CD1c-positive myeloid dendritic cell (primary cell): ENCODE results near the gene ZBED2.
"Not testable (repeated sequence)": the region's sequence is repeated elsewhere in the genome, so short reads cannot be mapped to it uniquely, and the experiment has no call there.

Experiments
- DNase-seq: peaks from one replicate; pipeline ENCODE4 v3.0.0-alpha.2; 2016; ENCODE audit errors: extremely low spot score

ZBED2 gene

DNA sequence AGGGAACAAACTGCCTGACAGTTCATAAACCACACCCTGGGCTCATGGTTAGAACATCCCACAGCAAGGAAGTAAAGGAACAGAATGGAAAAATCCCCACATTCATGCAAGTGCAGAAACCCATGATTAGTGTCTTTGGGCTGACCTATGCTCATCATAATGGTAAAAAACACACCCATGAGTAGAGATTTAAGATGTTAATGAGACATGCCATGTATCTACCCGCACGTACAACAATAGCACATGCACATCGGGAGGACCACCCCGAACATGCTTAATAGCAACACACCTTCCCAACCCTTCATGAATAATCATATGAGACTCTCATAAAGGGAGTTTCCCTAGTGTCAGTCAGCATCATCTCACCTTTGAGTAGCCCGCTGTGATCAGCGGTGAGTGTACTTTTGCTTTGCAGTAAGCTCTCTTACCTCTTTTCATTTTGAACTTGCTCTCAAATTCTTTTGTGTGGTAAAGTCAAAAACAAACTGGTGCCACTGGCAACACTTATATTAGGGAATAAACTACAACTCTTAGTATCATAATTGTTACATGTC, 23.2 kb downstream of the ZBED2 start:
- DNase-seq, result no peak

DNA sequence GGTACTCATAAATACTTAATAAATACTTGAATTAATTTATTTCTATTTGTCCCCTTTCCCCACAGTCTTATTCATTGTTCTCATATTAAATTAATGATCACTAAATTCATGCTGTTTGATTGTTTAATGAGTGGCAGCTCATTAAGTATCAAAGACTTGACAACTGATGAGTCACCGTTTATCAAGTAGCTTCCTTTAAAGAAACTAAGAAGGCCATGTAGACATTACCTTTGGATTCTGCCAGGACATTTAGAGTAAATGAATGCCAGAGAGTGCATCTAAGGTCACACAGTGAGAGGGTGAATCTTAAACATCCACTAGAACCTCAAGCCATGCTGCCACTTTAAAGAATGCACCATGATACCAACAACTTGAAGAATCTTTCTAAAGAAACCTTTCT, 23.9 kb downstream of the ZBED2 start:
- no peak for DNase-seq

DNA sequence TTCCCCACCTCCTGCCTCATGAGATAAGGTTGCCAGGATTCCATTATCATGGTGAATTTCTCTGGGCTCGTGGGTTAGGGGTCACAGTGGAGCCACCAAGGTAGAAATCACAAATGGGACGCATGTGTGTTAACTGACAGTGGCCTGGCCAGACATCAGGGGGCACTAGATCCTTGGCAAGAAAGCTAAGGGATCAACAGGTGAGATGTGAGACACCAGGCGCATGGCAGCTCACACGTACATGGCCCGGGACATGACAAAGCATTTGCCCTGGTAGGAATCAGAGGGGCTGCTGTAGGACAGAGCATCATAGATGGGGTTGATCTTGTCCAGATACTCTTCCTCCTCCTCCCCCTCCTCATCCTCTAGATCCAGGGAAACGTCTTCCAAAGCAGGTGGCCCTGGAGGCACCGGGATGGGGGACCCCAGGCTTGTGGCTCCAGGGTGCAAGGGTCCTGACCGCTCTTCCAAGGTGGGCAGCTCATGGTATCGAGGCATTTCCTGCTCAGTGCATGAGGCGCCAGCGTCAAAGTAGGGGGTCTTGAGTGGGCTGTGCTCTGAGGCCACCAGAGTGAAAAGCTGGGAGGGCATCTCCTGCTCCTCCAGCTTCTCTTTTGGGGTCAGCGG, 24.6 kb downstream of the ZBED2 start:
- DNase-seq, result no peak

DNA sequence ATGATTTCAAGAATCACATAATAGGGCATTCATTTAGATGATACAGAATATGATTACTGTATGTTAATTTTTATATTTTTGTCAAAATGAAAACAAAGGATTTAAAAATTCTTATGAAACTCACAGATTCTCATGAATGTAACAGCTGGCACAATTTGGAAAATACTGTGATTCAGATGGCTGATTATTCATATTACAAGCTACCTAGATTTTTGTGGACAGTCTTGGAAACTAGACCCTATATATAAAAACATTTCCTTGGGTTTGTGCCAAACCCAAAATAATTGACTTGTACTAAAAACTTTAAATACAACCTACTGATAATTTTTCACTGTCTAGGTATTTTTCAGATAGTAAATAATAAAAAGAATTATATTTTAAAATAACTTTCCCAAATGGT, 26.2 kb downstream of the ZBED2 start:
- no peak for DNase-seq

DNA sequence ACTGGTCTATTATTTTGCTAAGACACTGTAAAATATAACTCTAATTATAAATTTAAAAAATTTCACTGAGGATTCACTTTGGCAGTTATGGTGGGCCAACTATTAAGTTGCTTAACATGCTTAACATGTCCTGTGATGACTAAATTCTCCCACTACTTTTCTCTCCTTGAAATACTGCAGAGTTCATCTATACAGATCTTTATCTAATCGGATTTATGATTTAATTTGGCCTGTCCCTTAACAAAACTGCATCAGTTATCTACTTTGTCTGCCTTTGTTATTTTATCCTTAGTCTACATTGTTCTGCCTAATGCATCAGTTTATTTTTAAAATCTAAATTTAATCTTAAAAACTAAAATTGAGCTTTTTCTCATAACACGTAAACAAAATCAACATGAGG, 26.8 kb downstream of the ZBED2 start:
- DNase-seq, result no peak

DNA sequence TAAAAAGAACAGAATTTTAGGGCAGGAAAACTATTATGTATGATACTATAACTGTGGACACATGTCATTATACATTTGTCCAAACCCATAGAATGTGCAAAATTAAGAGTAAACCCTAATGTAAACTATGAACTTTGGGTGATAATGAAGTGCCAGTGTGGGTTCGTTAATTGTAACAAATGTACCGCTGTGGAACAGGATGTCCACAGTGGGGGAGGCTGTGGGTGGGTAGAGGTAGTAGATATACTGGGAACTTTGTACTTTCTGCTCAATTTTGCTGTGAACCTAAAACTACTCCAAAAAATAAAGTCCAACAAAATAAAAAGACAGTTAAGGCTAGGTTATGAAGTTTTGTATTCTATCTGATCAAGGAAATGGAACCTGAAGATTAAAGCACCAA, 28.3 kb downstream of the ZBED2 start:
- no peak for DNase-seq

DNA sequence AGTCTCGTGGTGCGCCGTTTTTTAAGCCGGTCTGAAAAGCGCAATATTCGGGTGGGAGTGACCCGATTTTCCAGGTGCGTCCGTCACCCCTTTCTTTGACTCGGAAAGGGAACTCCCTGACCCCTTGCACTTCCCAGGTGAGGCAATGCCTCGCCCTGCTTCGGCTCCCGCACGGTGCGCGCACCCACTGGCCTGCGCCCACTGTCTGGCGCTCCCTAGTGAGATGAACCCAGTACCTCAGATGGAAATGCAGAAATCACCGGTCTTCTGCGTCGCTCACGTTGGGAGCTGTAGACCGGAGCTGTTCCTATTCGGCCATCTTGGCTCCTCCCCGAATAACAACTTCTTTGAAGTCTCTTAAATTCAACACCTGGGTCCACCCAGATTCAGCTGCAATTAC, 33.2 kb downstream of the ZBED2 start:
- not testable (repeated sequence) for DNase-seq

DNA sequence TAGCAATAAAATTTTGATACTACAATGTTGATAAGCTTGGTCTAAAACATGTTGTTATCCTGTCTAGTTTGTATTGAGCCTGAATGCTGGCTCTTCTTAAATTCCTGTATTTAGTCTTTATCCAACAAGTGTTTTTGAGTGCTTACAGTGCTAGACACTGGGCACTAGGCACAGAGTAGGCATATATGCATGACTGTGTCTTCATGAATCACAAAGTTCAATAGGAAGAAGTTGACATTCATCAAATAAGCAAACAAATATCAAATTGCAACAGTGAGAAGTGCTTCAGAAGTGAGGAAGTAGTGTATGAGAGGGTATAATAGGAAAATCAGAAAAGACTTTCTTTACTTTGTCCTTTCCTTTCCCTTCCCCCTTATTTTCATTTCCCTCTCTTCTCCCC, 46.4 kb downstream of the ZBED2 start:
- DNase-seq, result peak; percentile 4

DNA sequence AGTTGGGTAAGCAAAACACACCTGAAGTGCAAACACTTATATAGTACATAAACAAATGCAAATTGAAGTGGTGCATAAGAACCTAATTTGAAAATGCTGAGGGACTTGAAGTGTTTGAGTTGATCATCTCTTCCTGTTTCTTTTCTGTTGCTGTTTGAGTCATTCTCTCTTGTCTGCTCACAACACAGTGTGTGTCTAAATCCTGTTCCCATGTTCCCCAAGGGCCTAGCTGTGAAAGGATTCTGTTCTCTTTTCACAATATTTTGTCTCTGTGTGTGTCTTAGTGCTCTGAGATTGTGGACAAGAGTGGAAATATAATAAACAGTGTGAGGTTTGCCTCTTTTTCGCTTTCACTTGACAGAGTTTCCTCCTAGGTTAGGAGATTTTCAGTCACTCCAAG, 47.1 kb downstream of the ZBED2 start:
- DNase-seq, result peak; percentile 35

DNA sequence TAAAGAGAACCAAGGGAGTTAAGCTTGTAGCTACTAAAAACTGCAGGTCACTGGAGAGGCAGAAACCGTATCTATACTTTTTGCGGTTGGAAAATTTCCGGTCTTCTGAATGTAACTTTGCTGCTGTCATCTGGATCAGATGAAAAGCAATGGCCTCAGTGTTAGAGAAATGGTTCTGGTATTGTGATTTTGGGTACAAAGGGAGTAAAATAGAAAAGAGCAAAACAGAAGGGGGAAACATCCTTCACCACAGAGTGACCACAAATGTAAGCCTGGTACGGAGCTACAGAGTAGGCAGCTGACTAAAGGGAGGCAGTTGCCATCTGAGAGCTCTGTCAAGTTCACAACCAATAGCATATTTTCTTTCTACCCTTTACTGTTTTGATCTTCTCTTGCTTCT, 47.5 kb downstream of the ZBED2 start:
- peak; percentile 13 for DNase-seq

DNA sequence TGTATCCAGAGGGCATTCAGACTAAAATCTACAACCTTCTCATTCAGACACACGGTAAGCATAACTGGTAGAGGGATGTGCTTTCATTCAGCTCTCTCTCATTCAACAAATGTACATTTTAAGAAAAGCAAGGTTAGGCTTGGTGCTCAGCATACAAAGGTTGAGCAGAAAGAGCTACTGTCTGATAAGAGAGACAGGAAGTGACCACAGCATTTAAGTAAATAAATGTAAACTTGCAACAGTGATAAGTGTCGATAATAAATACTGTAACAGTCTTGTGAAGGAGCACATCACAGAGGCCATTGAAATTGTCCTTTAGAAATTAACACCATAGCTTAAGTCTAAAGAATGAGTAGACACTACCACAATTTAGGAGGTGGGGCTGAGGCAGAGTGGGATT, 49.8 kb downstream of the ZBED2 start:
- DNase-seq, result peak; percentile 0
